Measurements from ENCODE around the gene NDUFB7.

The NDUFB7 gene

DNA sequence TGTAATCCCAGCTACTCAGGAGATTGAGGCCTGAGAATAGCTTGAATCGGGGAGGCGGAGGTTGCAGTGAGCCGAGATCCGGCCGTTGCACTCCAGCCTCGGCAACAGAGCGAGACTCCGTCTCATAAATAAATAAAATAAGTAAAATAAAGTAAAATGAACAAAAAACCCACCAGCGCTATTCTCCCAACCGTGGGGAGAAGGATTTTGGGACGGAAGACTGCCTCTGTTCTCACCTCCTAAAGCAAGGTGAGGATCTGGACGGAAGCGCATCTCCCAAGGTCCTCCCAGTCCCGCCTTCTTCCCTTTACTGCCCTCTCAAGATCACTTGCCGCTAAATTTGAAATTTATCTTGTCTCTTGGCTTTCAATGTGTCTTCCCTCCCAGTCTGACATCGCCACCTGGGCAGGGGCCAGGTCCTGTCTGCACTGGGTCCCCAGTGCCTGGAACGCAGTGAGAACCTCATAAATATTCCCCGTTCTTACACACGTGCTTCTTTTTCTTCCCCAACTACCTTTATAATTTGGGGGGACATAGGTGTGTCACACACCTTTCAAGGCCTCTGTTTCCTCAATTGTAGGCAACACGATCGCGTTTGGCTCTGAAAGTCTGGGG is 52.5 kb downstream of the NDUFB7 start:
- no peak for FAIRE-seq

DNA sequence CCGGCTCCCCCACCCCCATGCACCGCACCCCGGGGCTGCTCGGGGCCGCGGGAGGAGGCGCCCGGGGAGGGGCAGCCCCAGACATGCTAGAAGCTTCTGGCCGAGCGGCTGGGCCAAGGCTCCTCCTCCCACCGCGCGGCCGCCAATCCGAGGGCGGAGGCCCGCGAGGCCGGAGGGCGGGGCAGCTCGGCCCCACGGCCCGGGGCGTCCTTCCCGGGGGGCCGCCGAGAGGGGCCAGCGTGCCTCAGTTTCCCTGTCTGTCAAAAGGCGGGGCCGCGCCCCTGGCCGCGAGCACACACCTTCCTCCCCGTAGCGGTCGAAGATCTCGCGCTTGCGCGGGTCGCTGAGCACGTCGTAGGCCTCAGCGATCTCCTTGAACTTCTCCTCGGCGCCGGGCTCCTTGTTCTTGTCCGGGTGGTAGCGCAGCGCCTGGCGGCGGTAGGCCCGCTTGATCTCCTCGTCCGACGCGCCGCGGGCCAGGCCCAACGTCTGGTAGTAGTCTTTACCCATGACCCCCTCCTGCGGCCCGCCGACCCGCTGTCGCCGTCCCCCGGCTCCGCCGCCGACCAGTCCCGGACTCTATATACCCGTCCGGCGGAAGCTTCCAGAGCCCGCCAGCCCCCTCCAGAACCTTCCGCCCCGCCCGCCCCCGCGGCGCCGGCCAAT is 53.9 kb downstream of the NDUFB7 start, which contains the start of gene DNAJB1:
Gene DNAJB1 (minus strand): TSS at position 558 of the 666 bp plus-strand sequence. CDS start 48 bp downstream, at position 510.
- no peak for FAIRE-seq

DNA sequence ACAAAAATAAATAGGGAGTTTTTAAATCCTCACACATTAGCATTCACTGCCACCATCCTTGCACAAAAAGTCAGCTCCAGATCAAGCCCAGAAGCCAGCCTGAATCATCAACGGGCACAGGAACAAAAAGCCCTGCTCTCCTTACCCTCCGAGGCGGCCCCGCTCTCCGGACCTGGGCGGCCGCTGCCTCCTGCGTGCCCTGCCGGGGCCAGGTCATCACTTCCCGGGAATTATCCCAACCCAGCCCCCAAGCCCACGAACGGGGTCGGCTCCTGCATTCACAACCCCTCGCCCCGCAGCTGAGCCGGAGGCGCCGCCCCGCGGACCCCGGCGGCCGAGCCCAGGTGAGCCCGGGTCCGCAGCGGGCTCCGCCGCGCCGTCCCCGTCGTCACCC is 54.4 kb downstream of the NDUFB7 start:
- no peak for FAIRE-seq

DNA sequence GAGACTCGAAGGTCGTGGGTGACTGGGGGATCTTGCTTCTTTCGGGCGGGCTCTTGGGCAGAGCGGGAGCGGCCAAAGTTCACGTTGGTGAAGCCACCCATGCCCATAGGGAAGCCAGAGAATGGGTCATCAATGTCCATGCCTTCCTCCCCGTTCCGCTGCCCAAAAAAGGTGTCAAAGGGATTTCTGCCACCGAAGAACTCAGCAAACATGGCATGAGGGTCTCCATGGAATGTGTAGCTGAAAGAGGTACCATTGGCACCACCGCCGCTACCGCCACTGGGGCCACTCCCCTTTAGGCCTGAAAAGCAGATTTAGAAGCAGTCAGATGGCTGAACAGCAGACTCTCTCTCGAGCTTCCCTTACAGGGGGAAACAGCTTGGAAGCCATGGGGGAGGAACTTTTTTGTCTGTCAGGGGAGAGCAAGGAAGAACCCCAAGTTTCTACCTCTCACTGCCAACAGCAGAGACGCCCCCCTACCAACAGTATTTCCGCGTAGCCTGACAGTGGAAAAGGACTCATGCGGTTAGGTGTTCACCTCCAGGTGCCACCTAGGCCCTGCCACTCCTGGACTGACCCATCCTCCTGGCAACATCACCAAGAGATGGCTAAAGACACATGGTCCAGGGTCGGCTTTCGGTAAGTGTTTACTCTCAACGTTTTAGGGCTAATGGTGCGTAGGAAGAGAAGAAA is 55.0 kb downstream of the NDUFB7 start:
- no peak for FAIRE-seq

Data from islet of Langerhans (tissue), 1 donor.